PC-3 (cell line): ENCODE results near the gene SRCAP. TPM values are rescaled to one million over a fixed set of nuclear protein-coding genes. Genes with fewer than 3 reads are reported as not detected.

Experiments
- ATAC-seq: fragments of 200-7000 bp; cut with Tn5 transposase; 2 replicates; pipeline ENCODE4 v1.9.1; 2020; ENCODE audit warnings: mild to moderate bottlenecking, moderate library complexity
- BruUV-seq: library from RNA; stranded (reverse); fragments of 400-500 nt; replicated peaks from 2 replicates; lab custom pipeline; 2021; lab: Mats Ljungman, UMichigan
- CTCF ChIA-PET: fragments of 300-600 bp; sonication (Branson Sonifier 250); formaldehyde crosslinking; loops from one replicate; lab custom pipeline; 2022; ENCODE audit warnings: antibody characterized with exemption; lab: Charles Lee
- POLR2A ChIA-PET: fragments of 300-600 bp; sonication (Branson Sonifier 250); formaldehyde crosslinking; loops from one replicate; lab custom pipeline; 2022; ENCODE audit warnings: antibody characterized with exemption; ENCODE audit not compliant: unreplicated experiment; lab: Charles Lee
- DNase-seq: peaks from one replicate; pipeline ENCODE4 v3.0.0-alpha.2; 2015
- H2AFZ ChIP-seq: fragments of 300-600 bp; sonication (generic); 2 replicates; pipeline ENCODE4 v1.6.0; 2016; ENCODE audit warnings: antibody characterized with exemption, low read length
- H3F3A ChIP-seq: fragments of 300-600 bp; sonication (generic); one replicate; pipeline ENCODE4 v1.6.0; 2017; ENCODE audit warnings: antibody characterized with exemption, low read length, control low read depth, mild to moderate bottlenecking; ENCODE audit not compliant: unreplicated experiment
- H3K27ac ChIP-seq: fragments of 300-600 bp; sonication (generic); 2 replicates; pipeline ENCODE4 v1.5.1; 2016; ENCODE audit warnings: mild to moderate bottlenecking, low read length
- H3K27me3 ChIP-seq: fragments of 300-600 bp; sonication (generic); 2 replicates; pipeline ENCODE4 v1.6.1; 2016; ENCODE audit warnings: low read length, mixed read lengths
- H3K36me3 ChIP-seq: fragments of 300-600 bp; sonication (generic); 2 replicates; pipeline ENCODE4 v1.6.1; 2016; ENCODE audit warnings: low read depth, mixed run types, low read length, mixed read lengths
- H3K4me1 ChIP-seq: fragments of 300-600 bp; sonication (generic); 2 replicates; pipeline ENCODE4 v1.5.1; 2016; ENCODE audit warnings: low read length; ENCODE audit not compliant: insufficient read depth
- H3K4me2 ChIP-seq: fragments of 300-600 bp; sonication (generic); 2 replicates; pipeline ENCODE4 v1.6.0; 2016; ENCODE audit warnings: low read length
- H3K4me3 ChIP-seq: fragments of 300-600 bp; sonication (generic); 2 replicates; pipeline ENCODE4 v1.5.1; 2016; ENCODE audit warnings: mild to moderate bottlenecking, low read length, mixed read lengths
- H3K79me2 ChIP-seq: fragments of 300-600 bp; sonication (generic); 2 replicates; pipeline ENCODE4 v1.6.1; 2017; ENCODE audit warnings: low read length, mixed read lengths
- H3K9ac ChIP-seq: fragments of 300-600 bp; sonication (generic); 2 replicates; pipeline ENCODE4 v1.6.0; 2016; ENCODE audit warnings: mild to moderate bottlenecking, low read length
- H3K9me2 ChIP-seq: fragments of 300-600 bp; sonication (generic); replicated peaks from 2 replicates; pipeline ENCODE4 v1.6.1; 2016; ENCODE audit warnings: mixed run types, low read length, mixed read lengths
- H3K9me3 ChIP-seq: fragments of 300-600 bp; sonication (generic); 2 replicates; pipeline ENCODE4 v1.6.1; 2016; ENCODE audit warnings: low read length, mixed read lengths
- H4K20me1 ChIP-seq: fragments of 300-600 bp; sonication (generic); 2 replicates; pipeline ENCODE4 v1.6.1; 2016; ENCODE audit warnings: low read length, mixed read lengths
- EZH2 ChIP-seq: fragments of 300-600 bp; sonication (generic); IDR thresholded peaks from one replicate; pipeline ENCODE4 v1.6.1; 2017; ENCODE audit warnings: antibody characterized with exemption, mild to moderate bottlenecking, low read length; ENCODE audit not compliant: unreplicated experiment
- EZH2phosphoT487 ChIP-seq: fragments of 300-600 bp; sonication (generic); IDR thresholded peaks from 2 replicates; pipeline ENCODE4 v1.6.1; 2018; ENCODE audit warnings: mild to moderate bottlenecking, antibody characterized with exemption, low read length, borderline replicate concordance
- intact Hi-C: fragments of 100-400 bp; cut with micrococcal nuclease; formaldehyde crosslinking; loops from 2 replicates; pipeline ENCODE4 v1.9.0; 2023
- total RNA-seq: library from RNA; depleted of rRNA; stranded (reverse); fragments of >200 nt; gene quantifications from 2 replicates; pipeline ENCODE4 v1.2.3, GENCODE V29; 2014
- TF ChIP-seq, protein P1 (sequence below): fragments of 300-600 bp; sonication (generic); conservative IDR thresholded peaks from 2 replicates; pipeline ENCODE4 v1.5.1; 2017; ENCODE audit warnings: antibody characterized with exemption, low read depth, mild to moderate bottlenecking, low read length

Gene SRCAP
- total RNA-seq, 1 experiment from 2014 or later: 19.0 TPM

DNA sequence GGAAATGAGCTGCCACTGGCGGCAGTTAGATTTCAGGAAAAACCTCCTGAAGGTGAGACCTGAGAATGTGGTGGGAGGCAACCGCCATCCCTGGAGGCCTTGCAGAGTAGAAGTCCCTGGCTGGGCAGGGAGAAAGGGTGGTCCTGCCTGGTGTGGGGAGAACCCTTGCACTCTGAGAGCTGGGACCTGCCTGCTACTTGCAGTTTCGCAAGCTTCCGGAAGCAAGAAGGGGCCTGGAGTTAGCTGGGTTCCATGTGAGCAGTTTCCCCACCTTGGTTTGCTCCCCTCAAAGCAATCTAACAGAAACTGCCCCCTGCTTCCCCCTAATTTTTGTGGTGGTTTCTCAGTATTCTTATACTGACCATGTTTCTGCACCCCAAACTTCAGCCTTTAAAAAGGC is 81.6 kb downstream of the SRCAP start:
- ATAC-seq (no peak), DNase-seq (no peak)
- BruUV-seq: no TSS peak
- Histone ChIP-seq H3F3A (no peaks in the 10 kb centered on the region), H2AFZ (no peak overlapping the region), H3K36me3 (no peaks in the 10 kb centered on the region), H3K9me3 (no peaks in the 10 kb centered on the region), H3K4me2 (no peak overlapping the region), H3K4me3 (no peak overlapping the region), H4K20me1 (no peaks in the 10 kb centered on the region), H3K27ac (no peak overlapping the region), H3K27me3 (no peaks in the 10 kb centered on the region), H3K9me2 (no peaks in the 10 kb centered on the region), H3K79me2 (0 out of 2 replicates have a peak, but pooled peaks cover 5% of the 10 kb centered on the region), H3K9ac (no peak overlapping the region), H3K4me1 (no peaks in the 10 kb centered on the region)
- ChIA-PET CTCF (no interaction called here), POLR2A (interaction anchor here (0.6 kb wide), 1 partner anchor 13 kb away, joined by 3 read pairs; no protein-coding TSS in a partner anchor)
- no peak for TF ChIP-seq EZH2
- TF ChIP-seq, protein P1, sequence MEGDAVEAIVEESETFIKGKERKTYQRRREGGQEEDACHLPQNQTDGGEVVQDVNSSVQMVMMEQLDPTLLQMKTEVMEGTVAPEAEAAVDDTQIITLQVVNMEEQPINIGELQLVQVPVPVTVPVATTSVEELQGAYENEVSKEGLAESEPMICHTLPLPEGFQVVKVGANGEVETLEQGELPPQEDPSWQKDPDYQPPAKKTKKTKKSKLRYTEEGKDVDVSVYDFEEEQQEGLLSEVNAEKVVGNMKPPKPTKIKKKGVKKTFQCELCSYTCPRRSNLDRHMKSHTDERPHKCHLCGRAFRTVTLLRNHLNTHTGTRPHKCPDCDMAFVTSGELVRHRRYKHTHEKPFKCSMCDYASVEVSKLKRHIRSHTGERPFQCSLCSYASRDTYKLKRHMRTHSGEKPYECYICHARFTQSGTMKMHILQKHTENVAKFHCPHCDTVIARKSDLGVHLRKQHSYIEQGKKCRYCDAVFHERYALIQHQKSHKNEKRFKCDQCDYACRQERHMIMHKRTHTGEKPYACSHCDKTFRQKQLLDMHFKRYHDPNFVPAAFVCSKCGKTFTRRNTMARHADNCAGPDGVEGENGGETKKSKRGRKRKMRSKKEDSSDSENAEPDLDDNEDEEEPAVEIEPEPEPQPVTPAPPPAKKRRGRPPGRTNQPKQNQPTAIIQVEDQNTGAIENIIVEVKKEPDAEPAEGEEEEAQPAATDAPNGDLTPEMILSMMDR: no peak
- no peak for TF ChIP-seq EZH2phosphoT487
- intact Hi-C loops: no loop called here

DNA sequence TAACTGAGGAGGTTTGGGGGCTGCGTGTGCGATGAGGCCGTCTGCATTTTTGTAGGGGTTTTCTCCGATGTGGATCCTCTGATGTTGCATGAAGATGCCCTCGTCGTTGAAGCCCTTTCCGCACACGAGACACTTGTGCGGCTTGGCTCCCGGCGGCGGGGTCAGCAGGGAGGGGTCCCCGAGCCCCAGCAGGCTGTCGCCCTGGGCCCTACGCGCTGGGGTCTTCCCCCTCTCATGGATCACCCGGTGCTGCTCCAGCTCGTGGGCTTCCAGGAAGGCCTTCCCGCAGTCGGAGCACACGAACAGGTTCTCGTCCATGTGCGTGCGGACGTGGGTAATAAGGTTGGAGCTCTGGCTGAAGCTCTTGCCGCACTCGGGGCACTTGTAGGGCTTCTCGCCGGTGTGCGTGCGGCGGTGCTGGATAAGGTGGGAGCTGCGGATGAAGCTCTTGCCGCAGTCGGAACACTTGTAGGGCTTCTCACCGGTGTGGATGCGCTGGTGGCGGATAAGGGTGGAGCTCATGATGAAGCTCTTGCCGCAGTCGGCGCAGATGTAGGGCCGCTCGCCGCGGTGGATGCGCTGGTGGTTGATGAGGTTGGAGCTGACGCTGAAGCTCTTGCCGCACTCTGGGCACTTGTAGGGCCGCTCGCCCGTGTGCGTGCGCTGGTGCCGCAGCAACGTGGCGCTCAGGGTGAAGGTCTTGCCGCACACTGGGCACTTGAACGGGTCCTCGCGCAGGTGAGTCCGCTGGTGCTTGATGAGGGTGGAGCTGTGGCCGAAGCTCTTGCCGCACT is 83.7 kb downstream of the SRCAP start:
- no peak overlapping the region for H3K9ac ChIP-seq
- H3K79me2 ChIP-seq: peaks cover 21% of the 10 kb centered on the region
- H3K4me1 ChIP-seq: peaks cover 4% of the 10 kb centered on the region; the same call in 1 of the 2 replicates
- no peak overlapping the region for H2AFZ ChIP-seq
- ChIA-PET POLR2A (interaction anchor here (0.7 kb wide), 1 partner anchor 22 kb away, joined by 3 read pairs; no protein-coding TSS in a partner anchor), CTCF (no interaction called here)
- no peaks in the 10 kb centered on the region for H4K20me1 ChIP-seq
- no peaks in the 10 kb centered on the region for H3F3A ChIP-seq
- no peak overlapping the region for H3K4me3 ChIP-seq
- H3K27ac ChIP-seq: no peak overlapping the region
- BruUV-seq: no TSS peak
- H3K36me3 ChIP-seq: no peaks in the 10 kb centered on the region
- DNase-seq (no peak), ATAC-seq (no peak)
- no peak overlapping the region for H3K4me2 ChIP-seq
- no peaks in the 10 kb centered on the region for H3K27me3 ChIP-seq
- H3K9me2 ChIP-seq: no peaks in the 10 kb centered on the region
- intact Hi-C loops: no loop called here
- TF ChIP-seq EZH2phosphoT487 (no peak), EZH2 (no peak)
- TF ChIP-seq, protein P1: no peak
- no peaks in the 10 kb centered on the region for H3K9me3 ChIP-seq
